ENCODE data around the gene CCDC88C.

- TF ChIP-seq, protein P1, sequence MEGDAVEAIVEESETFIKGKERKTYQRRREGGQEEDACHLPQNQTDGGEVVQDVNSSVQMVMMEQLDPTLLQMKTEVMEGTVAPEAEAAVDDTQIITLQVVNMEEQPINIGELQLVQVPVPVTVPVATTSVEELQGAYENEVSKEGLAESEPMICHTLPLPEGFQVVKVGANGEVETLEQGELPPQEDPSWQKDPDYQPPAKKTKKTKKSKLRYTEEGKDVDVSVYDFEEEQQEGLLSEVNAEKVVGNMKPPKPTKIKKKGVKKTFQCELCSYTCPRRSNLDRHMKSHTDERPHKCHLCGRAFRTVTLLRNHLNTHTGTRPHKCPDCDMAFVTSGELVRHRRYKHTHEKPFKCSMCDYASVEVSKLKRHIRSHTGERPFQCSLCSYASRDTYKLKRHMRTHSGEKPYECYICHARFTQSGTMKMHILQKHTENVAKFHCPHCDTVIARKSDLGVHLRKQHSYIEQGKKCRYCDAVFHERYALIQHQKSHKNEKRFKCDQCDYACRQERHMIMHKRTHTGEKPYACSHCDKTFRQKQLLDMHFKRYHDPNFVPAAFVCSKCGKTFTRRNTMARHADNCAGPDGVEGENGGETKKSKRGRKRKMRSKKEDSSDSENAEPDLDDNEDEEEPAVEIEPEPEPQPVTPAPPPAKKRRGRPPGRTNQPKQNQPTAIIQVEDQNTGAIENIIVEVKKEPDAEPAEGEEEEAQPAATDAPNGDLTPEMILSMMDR (IDR thresholded peaks at IDR 0.05) = no peak
- TF ChIP-seq EZH2 (IDR thresholded peaks at IDR 0.05) (no peak), EZH2phosphoT487 (IDR thresholded peaks at IDR 0.05) (no peak)
Observed at GRCh38 chr14:91277546-91278382, 139.9 kb downstream of the CCDC88C start.
